Nephron (organoid): ENCODE measurements around the gene ANKH.
A peak's percentile ranks its signal among the peaks of the same experiment; 100 is the strongest.

ENCODE experiments used
- H3K27ac Mint-ChIP-seq, 3 experiments: 2 replicates each; pipeline ENCODE4 v1.8.0; 2020; ENCODE audit warnings: mixed read lengths in 3 of 3, mild to moderate bottlenecking in 2 of 3, moderate library complexity in 1 of 3
- H3K27me3 Mint-ChIP-seq: 2 replicates; pipeline ENCODE4 v1.8.0; 2021; ENCODE audit warnings: low read depth, mild to moderate bottlenecking, moderate library complexity, mixed read lengths
- H3K36me3 Mint-ChIP-seq: 2 replicates; pipeline ENCODE4 v1.8.0; 2020; ENCODE audit warnings: low read depth, mixed read lengths
- H3K4me1 Mint-ChIP-seq: 2 replicates; pipeline ENCODE4 v1.8.0; 2020; ENCODE audit warnings: mixed read lengths
- H3K4me3 Mint-ChIP-seq, 3 experiments: 2 replicates each; pipeline ENCODE4 v1.8.0; 2020; ENCODE audit warnings: mild to moderate bottlenecking in 3 of 3, mixed read lengths in 3 of 3, moderate library complexity in 2 of 3
- H3K9me3 Mint-ChIP-seq: 2 replicates; pipeline ENCODE4 v1.8.0; 2020; ENCODE audit warnings: mixed read lengths
- CTCF ChIP-seq, 3 experiments: fragments of 200-600 bp; sonication (generic); IDR thresholded peaks; one replicate each; pipeline ENCODE4 v1.5.0; 2021; ENCODE audit warnings: antibody characterized with exemption in 3 of 3; ENCODE audit not compliant: unreplicated experiment in 3 of 3

Gene ANKH

GRCh38 chr5:14672484-14673394, 198.8 kb downstream of the ANKH start:
- Mint-ChIP-seq H3K9me3 (no peaks in the 10 kb centered on the region), H3K27me3 (no peaks in the 10 kb centered on the region), H3K36me3 (peaks cover 15% of the 10 kb centered on the region), H3K4me1 (peaks cover 38% of the 10 kb centered on the region), H3K27ac (no peak overlapping the region), H3K4me3 (no peak overlapping the region)
- no peak for TF ChIP-seq CTCF (IDR thresholded peaks at IDR 0.05; ENCODE audit: unreplicated experiment in 3 of 3)

- no peak overlapping the region for H3K27ac Mint-ChIP-seq
- no peak overlapping the region for H3K4me3 Mint-ChIP-seq
- peaks cover 41% of the 10 kb centered on the region for H3K4me1 Mint-ChIP-seq
- peaks cover 12% of the 10 kb centered on the region for H3K36me3 Mint-ChIP-seq
- TF ChIP-seq CTCF (IDR thresholded peaks at IDR 0.05; ENCODE audit: unreplicated experiment in 3 of 3) = no peak
- no peaks in the 10 kb centered on the region for H3K9me3 Mint-ChIP-seq
- H3K27me3 Mint-ChIP-seq = no peaks in the 10 kb centered on the region
Measured at GRCh38 chr5:14672082-14672481, 199.5 kb downstream of the ANKH start.

- H3K36me3 Mint-ChIP-seq = peaks cover 12% of the 10 kb centered on the region
- H3K4me3 Mint-ChIP-seq = no peak overlapping the region
- no peaks in the 10 kb centered on the region for H3K9me3 Mint-ChIP-seq
- no peak for TF ChIP-seq CTCF (IDR thresholded peaks at IDR 0.05; ENCODE audit: unreplicated experiment in 3 of 3)
- peaks cover 47% of the 10 kb centered on the region for H3K4me1 Mint-ChIP-seq
- no peaks in the 10 kb centered on the region for H3K27me3 Mint-ChIP-seq
- H3K27ac Mint-ChIP-seq = no peak overlapping the region
Measured at GRCh38 chr5:14671414-14671813, 200.2 kb downstream of the ANKH start.

GRCh38 chr5:14669975-14670374, 201.6 kb downstream of the ANKH start:
- Mint-ChIP-seq H3K4me3 (no peak overlapping the region), H3K27me3 (no peaks in the 10 kb centered on the region), H3K4me1 (peaks cover 53% of the 10 kb centered on the region), H3K9me3 (no peaks in the 10 kb centered on the region), H3K27ac (no peak overlapping the region), H3K36me3 (peaks cover 12% of the 10 kb centered on the region)
- no peak for TF ChIP-seq CTCF (IDR thresholded peaks at IDR 0.05; ENCODE audit: unreplicated experiment in 3 of 3)

GRCh38 chr5:14669415-14669814, 202.2 kb downstream of the ANKH start:
- H3K4me1 Mint-ChIP-seq = peaks cover 51% of the 10 kb centered on the region
- peaks cover 12% of the 10 kb centered on the region for H3K36me3 Mint-ChIP-seq
- no peak overlapping the region for H3K4me3 Mint-ChIP-seq
- no peak overlapping the region for H3K27ac Mint-ChIP-seq
- no peaks in the 10 kb centered on the region for H3K9me3 Mint-ChIP-seq
- H3K27me3 Mint-ChIP-seq = no peaks in the 10 kb centered on the region
- no peak for TF ChIP-seq CTCF (IDR thresholded peaks at IDR 0.05; ENCODE audit: unreplicated experiment in 3 of 3)

- H3K4me3 Mint-ChIP-seq = peak overlapping the region in 2 of 3 experiments; percentile 27 to 70
Measured at GRCh38 chr5:14668181-14668591, 203.4 kb downstream of the ANKH start.

More at GRCh38 chr5:14668181-14668591, 203.4 kb downstream of the ANKH start:
- no peaks in the 10 kb centered on the region for H3K27me3 Mint-ChIP-seq
- TF ChIP-seq CTCF (IDR thresholded peaks at IDR 0.05; ENCODE audit: unreplicated experiment in 3 of 3) = no peak
- peaks cover 46% of the 10 kb centered on the region for H3K4me1 Mint-ChIP-seq
- H3K9me3 Mint-ChIP-seq = no peaks in the 10 kb centered on the region
- peaks cover 9% of the 10 kb centered on the region for H3K36me3 Mint-ChIP-seq
- H3K27ac Mint-ChIP-seq = no peak overlapping the region
